ENCODE measurements around the gene R3HDM4.
A peak's percentile ranks its signal among the peaks of the same experiment; 100 is the strongest.

The R3HDM4 gene

DNA sequence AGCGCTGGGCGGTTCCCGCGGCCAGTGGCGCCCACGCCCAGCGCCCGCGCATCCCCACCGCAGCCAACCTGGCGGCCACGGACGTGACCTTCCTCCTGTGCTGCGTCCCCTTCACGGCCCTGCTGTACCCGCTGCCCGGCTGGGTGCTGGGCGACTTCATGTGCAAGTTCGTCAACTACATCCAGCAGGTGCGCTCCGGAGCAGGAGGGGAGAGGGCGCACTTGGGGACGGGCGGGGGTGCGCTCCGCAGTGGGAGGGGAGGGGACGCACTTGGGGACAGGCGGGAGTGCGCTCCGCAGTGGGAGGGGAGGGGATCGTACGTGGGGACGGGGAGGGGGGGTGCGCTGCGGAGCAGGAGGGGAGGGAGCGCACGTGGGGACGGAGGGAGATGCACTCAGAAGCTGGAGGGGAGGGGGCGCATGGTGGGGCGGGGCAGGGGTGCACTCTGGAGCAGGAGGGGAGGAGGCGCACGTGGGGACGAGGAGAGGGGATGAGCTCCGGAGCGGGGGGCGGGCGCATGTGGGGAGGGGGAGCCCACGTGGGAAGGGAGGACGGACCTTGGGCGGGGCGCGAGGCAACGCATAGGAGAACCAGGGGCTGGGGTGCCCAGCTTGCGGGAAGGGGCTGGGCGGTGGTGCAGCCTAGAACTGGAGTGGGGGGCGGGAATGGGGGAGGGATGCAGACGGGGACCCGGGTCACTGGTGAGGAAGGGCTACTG is 5.6 kb upstream of the R3HDM4 start:
- Mint-ChIP-seq H3K27me3 (no peaks in the 10 kb centered on the region), H3K4me1 (peaks cover 21% of the 10 kb centered on the region), H3K9me3 (no peaks in the 10 kb centered on the region), H3K4me3 (peak overlapping the region; percentile 81), H3K36me3 (no peaks in the 10 kb centered on the region), H3K27ac (peak overlapping the region; percentile 55)
- ATAC-seq (ENCODE audit: low read depth) = no peak
- no peak for DNase-seq (ENCODE audit: low spot score in 2 of 2)

DNA sequence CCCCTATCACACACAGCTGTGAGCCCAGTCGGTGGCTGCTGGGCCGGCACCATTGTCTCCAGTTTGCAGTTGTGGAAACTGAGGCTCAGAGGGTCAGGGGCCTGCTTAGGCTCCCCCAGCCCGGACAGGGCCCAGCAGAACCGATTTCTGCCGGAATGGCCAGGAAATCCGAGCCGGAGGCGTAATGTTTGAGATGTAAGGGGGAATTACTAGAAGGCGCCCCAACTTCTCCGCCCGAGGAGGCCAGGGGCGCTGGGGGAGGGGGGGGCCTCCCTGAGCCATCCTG is 5.1 kb upstream of the R3HDM4 start:
- Mint-ChIP-seq H3K27me3 (no peaks in the 10 kb centered on the region), H3K4me3 (peak overlapping the region; percentile 78), H3K9me3 (no peaks in the 10 kb centered on the region), H3K27ac (peak overlapping the region; percentile 55), H3K36me3 (no peaks in the 10 kb centered on the region), H3K4me1 (peaks cover 21% of the 10 kb centered on the region)
- no peak for DNase-seq (ENCODE audit: low spot score in 2 of 2)
- no peak for ATAC-seq (ENCODE audit: low read depth)

DNA sequence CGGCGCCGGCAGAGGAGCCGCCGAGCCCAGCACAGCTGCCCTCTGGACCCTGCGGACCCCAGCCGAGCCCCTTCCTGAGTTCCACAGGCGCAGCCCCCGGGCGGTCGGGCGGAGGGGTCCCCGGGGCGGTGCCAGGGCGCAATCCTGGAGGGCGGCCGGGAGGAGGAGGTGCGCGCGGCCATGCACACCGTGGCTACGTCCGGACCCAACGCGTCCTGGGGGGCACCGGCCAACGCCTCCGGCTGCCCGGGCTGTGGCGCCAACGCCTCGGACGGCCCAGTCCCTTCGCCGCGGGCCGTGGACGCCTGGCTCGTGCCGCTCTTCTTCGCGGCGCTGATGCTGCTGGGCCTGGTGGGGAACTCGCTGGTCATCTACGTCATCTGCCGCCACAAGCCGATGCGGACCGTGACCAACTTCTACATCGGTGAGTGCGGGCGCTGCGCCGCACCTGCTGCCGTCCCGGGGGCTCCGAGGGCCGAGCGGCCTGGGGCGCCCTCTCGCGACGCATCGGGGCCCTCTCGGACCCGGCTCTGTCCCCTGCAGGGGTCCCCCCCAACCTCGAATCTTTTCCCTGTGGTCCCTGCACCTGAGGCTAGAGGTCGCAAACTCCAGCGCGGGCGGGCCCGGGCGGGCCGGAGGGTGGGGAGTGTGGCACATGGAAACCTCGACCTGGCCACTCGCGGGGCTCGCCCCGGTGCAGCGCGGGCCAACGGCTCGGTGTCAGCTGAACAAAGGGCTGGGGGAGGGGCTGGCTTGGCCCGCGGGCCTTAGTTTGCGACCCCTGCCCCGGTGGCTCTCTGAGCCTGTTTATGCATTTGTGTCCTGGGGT is 4.5 kb upstream of the R3HDM4 start, which contains the start of gene KISS1R:
Gene KISS1R, plus strand, starts transcription at position 11 of the 829 bp plus-strand sequence. Its CDS starts 170 bp downstream, at position 181.
- H3K4me3 Mint-ChIP-seq = peak within 1 kb of the TSS; percentile 78
- H3K27ac Mint-ChIP-seq = peak within 1 kb of the TSS; percentile 55
- DNase-seq (ENCODE audit: low spot score in 2 of 2) (peak; percentile 81 to 82), ATAC-seq (ENCODE audit: low read depth) (peak; percentile 56)
- H3K36me3 Mint-ChIP-seq = no peaks in the 10 kb centered on the region
- H3K4me1 Mint-ChIP-seq = peaks cover 21% of the 10 kb centered on the region
- no peaks in the 10 kb centered on the region for H3K27me3 Mint-ChIP-seq
- no peaks in the 10 kb centered on the region for H3K9me3 Mint-ChIP-seq

DNA sequence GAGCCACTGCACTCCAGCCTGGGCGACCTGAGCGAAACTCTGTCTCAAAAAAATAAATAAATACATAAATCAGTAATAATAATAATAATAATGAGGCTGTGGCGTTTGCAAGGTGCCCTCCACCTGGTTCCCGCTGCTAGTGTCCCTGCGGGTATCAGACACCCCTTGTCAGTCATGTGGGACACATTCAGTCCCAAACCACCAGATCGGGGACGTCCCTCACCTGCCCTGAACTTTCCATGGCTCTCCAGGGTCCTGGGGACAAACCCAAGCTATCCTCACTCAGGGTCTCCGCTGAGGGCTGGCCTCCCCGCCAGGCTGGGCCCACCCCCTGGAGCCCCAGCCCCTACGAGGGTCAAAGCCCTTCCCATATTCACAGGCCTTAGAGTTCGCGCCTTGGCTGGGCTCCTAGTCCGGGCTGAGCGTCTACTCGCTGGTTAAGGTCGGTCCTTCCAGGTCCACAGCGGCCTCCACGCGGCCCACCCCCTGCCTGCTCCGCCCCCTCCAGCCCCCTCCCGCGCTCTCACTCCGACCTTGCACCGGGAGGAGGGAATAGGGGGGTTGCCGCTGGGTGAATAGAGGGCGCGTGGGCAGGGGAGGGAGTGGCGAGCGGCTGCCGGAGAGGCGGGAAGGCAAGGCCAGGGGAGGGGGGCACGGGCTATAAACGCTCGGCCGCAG is 3.8 kb upstream of the R3HDM4 start:
- Mint-ChIP-seq H3K27me3 (no peaks in the 10 kb centered on the region), H3K9me3 (no peaks in the 10 kb centered on the region), H3K4me3 (peak overlapping the region; percentile 71), H3K36me3 (no peaks in the 10 kb centered on the region), H3K27ac (no peak overlapping the region), H3K4me1 (peaks cover 21% of the 10 kb centered on the region)
- DNase-seq (ENCODE audit: low spot score in 2 of 2) (peak in 1 of 2 donors; percentile 49), ATAC-seq (ENCODE audit: low read depth) (no peak)

DNA sequence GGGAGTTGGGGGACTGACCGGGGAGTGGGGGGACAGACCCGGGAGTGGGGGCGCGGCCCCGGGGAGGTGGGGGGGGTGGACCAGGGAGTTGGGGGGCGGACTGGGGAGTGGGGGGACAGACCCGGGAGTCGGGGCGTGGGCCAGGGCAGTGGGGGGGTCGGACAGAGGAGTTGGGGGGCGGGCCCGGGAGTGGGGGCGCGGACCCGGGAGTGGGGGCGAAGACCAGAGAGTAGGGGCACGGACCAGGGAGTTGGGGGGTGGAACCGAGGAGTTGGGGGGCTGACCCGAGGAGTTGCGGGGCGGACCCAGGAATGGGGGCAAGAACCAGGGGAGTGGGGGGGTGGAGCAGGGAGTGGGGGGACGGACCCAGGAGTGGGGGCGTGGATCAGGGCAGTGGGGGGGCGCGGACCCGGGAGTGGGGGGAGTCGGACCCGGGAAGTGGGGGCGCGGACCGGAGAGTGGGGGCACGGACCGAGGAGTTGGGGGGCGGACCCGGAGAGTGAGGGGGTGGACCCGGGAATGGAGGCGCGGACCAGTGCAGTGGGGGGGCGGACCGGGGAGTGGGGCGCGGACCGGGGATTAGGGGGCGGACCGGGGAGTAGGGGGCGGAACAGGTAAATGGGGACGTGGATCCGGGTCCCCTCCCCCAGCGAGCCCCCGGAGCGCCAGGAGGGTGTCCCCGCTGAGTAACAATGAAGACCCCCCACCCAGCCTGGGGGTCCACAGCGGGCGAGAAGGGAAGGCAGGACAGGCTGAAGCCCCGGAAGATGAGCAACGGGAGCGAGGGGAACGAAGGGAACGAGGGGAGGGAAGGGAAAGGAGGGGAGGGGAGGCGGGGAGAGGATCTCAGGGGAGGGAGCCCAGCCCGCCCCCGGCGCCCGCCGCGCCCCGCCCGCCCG is 589 bp downstream of the R3HDM4 start:
- H3K9me3 Mint-ChIP-seq = no peaks in the 10 kb centered on the region
- H3K4me1 Mint-ChIP-seq = peaks cover 18% of the 10 kb centered on the region
- H3K27ac Mint-ChIP-seq = peak overlapping the region; percentile 94
- H3K4me3 Mint-ChIP-seq = peak overlapping the region; percentile 97
- DNase-seq (ENCODE audit: low spot score in 2 of 2) (peak; percentile 53 to 78), ATAC-seq (ENCODE audit: low read depth) (peak; percentile 7)
- no peaks in the 10 kb centered on the region for H3K27me3 Mint-ChIP-seq
- peaks cover 6% of the 10 kb centered on the region for H3K36me3 Mint-ChIP-seq

DNA sequence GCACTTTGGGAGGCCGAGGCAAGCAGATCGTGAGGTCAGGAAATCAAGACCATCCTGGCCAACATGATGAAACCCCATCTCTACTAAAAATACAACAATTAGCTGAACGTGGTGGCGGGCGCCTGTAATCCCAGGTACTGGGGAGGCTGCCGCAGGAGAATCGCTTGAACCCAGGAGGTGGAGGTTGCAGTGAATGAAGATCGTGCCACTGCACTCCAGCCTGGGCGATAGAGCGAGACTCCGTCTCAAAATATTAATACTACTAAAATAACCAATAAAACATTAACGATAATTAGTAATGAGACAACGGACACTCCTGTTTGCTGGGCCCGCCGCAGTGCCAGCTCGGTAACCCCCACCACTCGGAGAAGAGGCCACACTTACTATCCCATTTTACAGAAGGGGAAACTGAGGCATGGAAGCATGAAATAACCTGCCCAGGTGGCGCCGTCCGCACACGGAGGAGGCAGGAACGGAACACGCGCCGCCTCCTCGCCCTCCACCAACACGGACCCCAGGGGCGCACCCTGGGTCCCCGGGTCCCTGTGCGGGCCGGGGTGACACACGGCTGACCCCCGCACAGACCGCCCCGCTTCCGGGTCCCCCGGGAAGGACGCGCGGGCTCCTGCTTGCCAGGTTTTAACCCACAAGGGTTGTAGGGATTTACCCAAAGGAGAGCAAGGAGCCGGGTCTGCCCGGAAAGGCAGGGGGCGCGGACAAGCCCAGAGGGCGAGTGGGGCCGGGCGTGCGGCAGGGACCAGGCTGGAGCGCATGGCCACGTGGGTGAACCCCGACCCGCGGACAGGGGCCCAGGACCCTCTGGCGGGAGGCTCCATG is 1.6 kb downstream of the R3HDM4 start:
- peaks cover 9% of the 10 kb centered on the region for H3K36me3 Mint-ChIP-seq
- ATAC-seq (ENCODE audit: low read depth) = no peak
- DNase-seq (ENCODE audit: low spot score in 2 of 2) = peak in 1 of 2 donors; percentile 49
- H3K27me3 Mint-ChIP-seq = no peaks in the 10 kb centered on the region
- H3K9me3 Mint-ChIP-seq = no peaks in the 10 kb centered on the region
- H3K4me1 Mint-ChIP-seq = peaks cover 24% of the 10 kb centered on the region
- peak overlapping the region; percentile 70 for H3K4me3 Mint-ChIP-seq
- peak overlapping the region; percentile 94 for H3K27ac Mint-ChIP-seq

DNA sequence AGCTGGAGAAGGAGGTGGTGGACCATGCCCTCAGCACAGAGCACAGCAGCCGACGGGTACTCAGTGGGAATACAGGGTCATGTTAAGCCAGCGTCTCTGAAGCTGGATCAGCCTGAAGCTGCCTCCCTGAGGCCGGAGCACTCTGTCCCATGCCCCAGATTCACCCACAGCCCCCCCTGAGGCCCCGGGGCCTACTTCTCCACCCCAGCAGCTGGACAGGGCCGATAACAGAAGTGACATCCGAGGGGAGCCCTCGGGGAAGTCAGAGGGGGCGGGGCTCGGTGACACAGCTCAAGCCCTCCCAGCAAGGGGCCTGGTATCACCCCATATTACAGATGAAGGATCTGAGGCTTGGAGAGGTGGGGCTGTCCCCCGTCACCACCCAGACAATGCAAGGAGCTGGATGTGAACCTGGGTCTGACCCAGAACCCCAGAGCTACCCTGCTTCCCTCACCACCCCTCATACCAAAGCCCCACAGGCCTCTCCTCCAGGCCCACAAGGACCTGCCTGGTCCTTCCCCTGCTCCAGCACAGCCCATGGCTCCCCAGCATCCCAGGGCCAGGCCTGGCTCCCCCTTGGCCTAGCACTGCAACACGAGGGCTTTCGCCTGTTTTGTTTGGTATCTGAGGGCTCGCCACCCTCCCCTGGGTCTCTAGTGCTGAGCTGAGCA is 5.7 kb downstream of the R3HDM4 start:
- no peaks in the 10 kb centered on the region for H3K9me3 Mint-ChIP-seq
- ATAC-seq (ENCODE audit: low read depth) (peak; percentile 42), DNase-seq (ENCODE audit: low spot score in 2 of 2) (peak; percentile 69 to 74)
- H3K4me3 Mint-ChIP-seq = peak overlapping the region; percentile 82
- H3K36me3 Mint-ChIP-seq = peaks cover 15% of the 10 kb centered on the region
- H3K27ac Mint-ChIP-seq = peak overlapping the region; percentile 100
- H3K4me1 Mint-ChIP-seq = peaks cover 19% of the 10 kb centered on the region
- no peaks in the 10 kb centered on the region for H3K27me3 Mint-ChIP-seq

DNA sequence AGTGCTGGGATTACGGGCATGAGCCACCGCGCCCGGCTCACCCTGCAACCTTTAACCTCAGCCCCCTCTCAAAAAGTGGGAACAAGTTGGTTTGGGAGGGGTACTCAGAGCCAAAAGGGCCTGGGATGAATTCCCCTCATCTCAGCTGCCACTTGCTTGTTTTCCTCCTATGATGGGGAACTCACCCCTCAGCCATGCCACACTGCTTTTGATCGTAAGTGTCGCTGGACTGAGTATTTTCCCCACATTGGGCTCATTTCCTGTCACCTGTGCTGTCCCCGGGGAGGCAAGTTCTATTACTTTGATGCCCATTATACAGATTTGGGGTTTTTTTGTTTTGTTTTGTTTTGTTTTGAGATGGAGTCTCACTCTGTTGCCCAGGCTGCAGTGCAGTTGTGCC is 6.5 kb downstream of the R3HDM4 start:
- Mint-ChIP-seq H3K4me1 (peaks cover 19% of the 10 kb centered on the region), H3K27me3 (no peaks in the 10 kb centered on the region), H3K4me3 (peak overlapping the region; percentile 82), H3K9me3 (no peaks in the 10 kb centered on the region), H3K36me3 (peaks cover 15% of the 10 kb centered on the region), H3K27ac (peak overlapping the region; percentile 100)
- ATAC-seq (ENCODE audit: low read depth) (peak; percentile 21), DNase-seq (ENCODE audit: low spot score in 2 of 2) (peak in 1 of 2 donors; percentile 52)

DNA sequence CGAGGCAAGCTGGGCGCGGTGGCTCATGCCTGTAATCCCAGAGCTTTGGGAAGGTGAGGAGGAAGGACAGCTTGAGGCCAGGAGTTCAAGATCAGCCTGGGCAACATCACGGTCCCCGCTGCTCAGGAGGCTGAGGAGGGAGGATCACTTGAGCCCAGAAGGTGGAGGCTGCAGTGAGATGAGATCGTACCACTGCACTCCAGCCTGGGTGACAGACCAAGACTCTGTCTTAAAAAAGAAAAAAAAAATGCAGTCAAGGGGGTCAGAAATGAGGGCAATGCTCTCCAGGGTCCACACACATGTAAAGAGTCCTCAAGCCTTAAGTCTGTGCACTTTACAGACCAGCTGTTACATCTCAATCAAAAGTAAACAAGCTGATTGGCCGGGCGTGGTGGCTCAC is 8.5 kb downstream of the R3HDM4 start:
- Mint-ChIP-seq H3K4me3 (no peak overlapping the region), H3K9me3 (no peaks in the 10 kb centered on the region), H3K36me3 (peaks cover 15% of the 10 kb centered on the region), H3K27me3 (no peaks in the 10 kb centered on the region), H3K27ac (peak overlapping the region; percentile 100), H3K4me1 (peaks cover 21% of the 10 kb centered on the region)
- ATAC-seq (ENCODE audit: low read depth) = no peak
- no peak for DNase-seq (ENCODE audit: low spot score in 2 of 2)

DNA sequence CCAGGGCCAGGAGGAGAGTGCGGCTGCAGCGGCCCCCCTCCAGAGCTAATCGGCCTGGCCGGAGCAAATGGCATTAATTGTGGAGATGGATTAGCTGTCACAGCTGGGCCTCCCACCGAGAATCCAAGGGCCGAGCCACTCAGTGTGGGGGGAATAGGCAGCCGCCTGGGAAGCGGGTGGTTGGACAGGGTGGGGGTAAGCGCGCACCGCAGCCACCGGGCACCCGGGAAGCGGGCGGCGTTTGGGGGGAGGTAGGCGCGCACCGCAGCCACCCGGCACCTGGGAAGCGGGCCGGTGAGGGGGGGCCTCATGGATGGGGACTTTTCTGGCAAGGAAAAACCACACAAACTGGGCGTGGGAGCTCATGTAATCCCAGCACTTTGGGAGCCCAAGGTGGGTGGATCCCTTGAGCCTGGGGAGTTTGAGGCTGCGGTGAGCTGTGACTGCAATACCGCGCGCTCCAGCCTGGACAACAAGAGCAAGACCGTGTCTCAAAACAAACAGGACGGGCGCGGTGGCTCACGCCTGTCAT is 9.7 kb downstream of the R3HDM4 start:
- Mint-ChIP-seq H3K27me3 (no peaks in the 10 kb centered on the region), H3K9me3 (no peaks in the 10 kb centered on the region), H3K4me1 (peaks cover 19% of the 10 kb centered on the region), H3K27ac (no peak overlapping the region), H3K4me3 (no peak overlapping the region), H3K36me3 (peaks cover 16% of the 10 kb centered on the region)
- ATAC-seq (ENCODE audit: low read depth) (no peak), DNase-seq (ENCODE audit: low spot score in 2 of 2) (no peak)

DNA sequence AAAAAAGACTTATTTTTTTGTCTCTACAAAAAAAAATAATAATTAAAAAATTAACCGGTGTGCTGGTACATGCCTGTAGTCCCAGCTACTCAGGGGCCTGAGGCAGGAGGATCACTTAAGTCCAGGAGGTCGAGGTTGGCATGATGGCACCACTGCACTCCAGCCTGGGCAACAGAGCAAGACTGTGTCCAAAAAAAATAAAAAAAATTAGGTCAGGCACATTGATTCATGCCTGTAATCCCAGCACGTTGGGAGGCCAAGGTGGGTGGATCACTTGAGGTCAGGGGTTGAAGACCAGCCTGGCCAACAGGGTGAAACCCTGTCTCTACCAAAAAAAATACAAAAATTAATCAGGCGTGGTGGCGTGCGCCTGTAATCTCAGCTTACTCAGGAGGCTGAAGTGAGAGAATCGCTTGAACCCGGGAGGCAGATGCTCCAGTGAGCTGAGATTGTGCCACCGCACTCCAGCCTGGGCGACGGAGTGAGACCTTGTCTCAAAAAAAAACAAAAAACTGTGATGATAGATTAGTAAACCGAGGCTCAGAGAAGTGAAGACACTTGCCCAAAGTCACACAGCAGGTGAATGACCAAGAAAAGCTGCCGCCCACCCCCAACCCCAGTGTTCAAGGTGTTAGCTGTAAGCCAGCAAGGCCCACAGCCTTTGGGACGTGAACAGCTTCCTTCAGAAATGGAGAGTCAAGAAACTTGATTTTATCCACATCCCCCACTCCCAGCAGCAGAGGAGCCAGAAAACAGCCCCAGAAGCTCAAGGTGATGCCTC is 10.4 kb downstream of the R3HDM4 start:
- Mint-ChIP-seq H3K4me1 (peaks cover 19% of the 10 kb centered on the region), H3K36me3 (peaks cover 16% of the 10 kb centered on the region), H3K4me3 (no peak overlapping the region), H3K27me3 (no peaks in the 10 kb centered on the region), H3K27ac (no peak overlapping the region), H3K9me3 (no peaks in the 10 kb centered on the region)
- DNase-seq (ENCODE audit: low spot score in 2 of 2) (no peak), ATAC-seq (ENCODE audit: low read depth) (no peak)

DNA sequence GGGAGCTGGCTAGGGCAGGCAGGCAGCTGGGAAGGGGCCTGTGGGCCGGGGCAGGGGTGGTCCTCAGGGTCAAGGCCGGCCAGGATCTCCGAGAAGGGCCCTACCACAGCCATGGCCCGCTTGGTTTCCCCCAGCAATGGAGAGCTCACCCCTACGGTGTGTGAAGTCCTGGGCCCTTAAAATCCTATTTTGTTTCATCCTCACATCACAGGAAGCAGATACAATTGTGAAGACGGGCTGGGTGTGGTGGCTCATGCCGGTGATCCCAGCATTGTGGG is 11.0 kb downstream of the R3HDM4 start:
- Mint-ChIP-seq H3K36me3 (peaks cover 16% of the 10 kb centered on the region), H3K4me1 (peaks cover 13% of the 10 kb centered on the region), H3K27ac (no peak overlapping the region)

More for the DNA sequence above, 11.0 kb downstream of the R3HDM4 start:
- Mint-ChIP-seq H3K9me3 (no peaks in the 10 kb centered on the region), H3K27me3 (no peaks in the 10 kb centered on the region), H3K4me3 (no peak overlapping the region)
- ATAC-seq (ENCODE audit: low read depth) = no peak
- no peak for DNase-seq (ENCODE audit: low spot score in 2 of 2)
